Measurements from ENCODE around the gene ATXN3.

Gene ATXN3

GRCh38 chr14:92108345-92109254 is 2.2 kb upstream of the ATXN3 start:
- Histone ChIP-seq H3K4me1 (ENCODE audit: control insufficient read depth, insufficient read depth, low read length) (0 out of 2 replicates have a peak, but pooled peaks cover 3% of the 10 kb centered on the region), H3K27ac (ENCODE audit: extremely low read depth, low read depth, low read length) (no peak overlapping the region), H3K9me3 (ENCODE audit: control insufficient read depth, insufficient read depth, low read depth, low read length) (no peaks in the 10 kb centered on the region), H3K36me3 (ENCODE audit: control insufficient read depth in 2 of 2, insufficient read depth in 1 of 2, low read length in 2 of 2) (no peaks in the 10 kb centered on the region), H3K4me3 (ENCODE audit: low read depth, low read length) (no peak overlapping the region)
- CTCF ChIA-PET: interaction anchor here (0.6 to 3.6 kb wide), 5 partner anchors 10 to 216 kb away, joined by 3 to 35 read pairs (median 6); partner anchors contain the start of genes CPSF2 and NDUFB1
- TF ChIP-seq ZNF610 (tag by site-specific recombination; IDR thresholded peaks at IDR 0.05; ENCODE audit: borderline replicate concordance) (no peak), OSR2 (tag by site-specific recombination; IDR thresholded peaks at IDR 0.05) (no peak), ZNF776 (tag by site-specific recombination; IDR thresholded peaks at IDR 0.05; ENCODE audit: borderline replicate concordance) (no peak), KLF10 (tag by site-specific recombination; IDR thresholded peaks at IDR 0.05) (no peak)
- TF ChIP-seq, protein P1, sequence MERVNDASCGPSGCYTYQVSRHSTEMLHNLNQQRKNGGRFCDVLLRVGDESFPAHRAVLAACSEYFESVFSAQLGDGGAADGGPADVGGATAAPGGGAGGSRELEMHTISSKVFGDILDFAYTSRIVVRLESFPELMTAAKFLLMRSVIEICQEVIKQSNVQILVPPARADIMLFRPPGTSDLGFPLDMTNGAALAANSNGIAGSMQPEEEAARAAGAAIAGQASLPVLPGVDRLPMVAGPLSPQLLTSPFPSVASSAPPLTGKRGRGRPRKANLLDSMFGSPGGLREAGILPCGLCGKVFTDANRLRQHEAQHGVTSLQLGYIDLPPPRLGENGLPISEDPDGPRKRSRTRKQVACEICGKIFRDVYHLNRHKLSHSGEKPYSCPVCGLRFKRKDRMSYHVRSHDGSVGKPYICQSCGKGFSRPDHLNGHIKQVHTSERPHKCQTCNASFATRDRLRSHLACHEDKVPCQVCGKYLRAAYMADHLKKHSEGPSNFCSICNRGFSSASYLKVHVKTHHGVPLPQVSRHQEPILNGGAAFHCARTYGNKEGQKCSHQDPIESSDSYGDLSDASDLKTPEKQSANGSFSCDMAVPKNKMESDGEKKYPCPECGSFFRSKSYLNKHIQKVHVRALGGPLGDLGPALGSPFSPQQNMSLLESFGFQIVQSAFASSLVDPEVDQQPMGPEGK (tag by site-specific recombination; IDR thresholded peaks at IDR 0.05): no peak
- POLR2A ChIA-PET: interaction anchor here (0.5 to 1.2 kb wide), 2 partner anchors 14 to 309 kb away, joined by 3 read pairs; no protein-coding TSS in a partner anchor

- Histone ChIP-seq H3K4me1 (ENCODE audit: control insufficient read depth, insufficient read depth, low read length) (0 out of 2 replicates have a peak, but pooled peaks cover 3% of the 10 kb centered on the region), H3K9me3 (ENCODE audit: control insufficient read depth, insufficient read depth, low read depth, low read length) (no peaks in the 10 kb centered on the region), H3K4me3 (ENCODE audit: low read depth, low read length) (peak overlapping the region; percentile 92), H3K27ac (ENCODE audit: extremely low read depth, low read depth, low read length) (peak overlapping the region; percentile 79), H3K36me3 (ENCODE audit: control insufficient read depth in 2 of 2, insufficient read depth in 1 of 2, low read length in 2 of 2) (no peaks in the 10 kb centered on the region)
- ChIA-PET CTCF (interaction anchor here (0.6 to 3.6 kb wide), 4 partner anchors 13 to 68 kb away, joined by 3 to 35 read pairs (median 8); no protein-coding TSS in a partner anchor), POLR2A (interaction anchor here (0.7 to 2.3 kb wide), 5 partner anchors 11 to 643 kb away, joined by 3 to 51 read pairs (median 9); partner anchors contain the start of genes CPSF2, LGMN, NDUFB1 and TRIP11)
- TF ChIP-seq ZBTB17 (tag by site-specific recombination; IDR thresholded peaks at IDR 0.05): peak; percentile 73
- TF ChIP-seq GLI4 (tag by site-specific recombination; IDR thresholded peaks at IDR 0.05): no peak
- 0 out of 2 replicates have a peak, but pooled peaks have one; percentile 32 for TF ChIP-seq ZEB2 (tag by site-specific recombination; IDR thresholded peaks at IDR 0.05)
- TF ChIP-seq ZNF777 (tag by site-specific recombination; IDR thresholded peaks at IDR 0.05; ENCODE audit: borderline replicate concordance): no peak
- TF ChIP-seq REST (tag by site-specific recombination; IDR thresholded peaks at IDR 0.05): no peak
- TF ChIP-seq ZIC2 (tag by site-specific recombination; IDR thresholded peaks at IDR 0.05): no peak
- 0 out of 2 replicates have a peak, but pooled peaks have one; percentile 40 for TF ChIP-seq ZBTB20 (tag by site-specific recombination; IDR thresholded peaks at IDR 0.05)
- no peak for TF ChIP-seq ZBTB1 (tag by site-specific recombination; IDR thresholded peaks at IDR 0.05)
- peak; percentile 66; the same call in 1 of the 2 replicates for TF ChIP-seq ZNF366 (tag by site-specific recombination; conservative IDR thresholded peaks at IDR 0.05)
- TF ChIP-seq ZNF701 (tag by site-specific recombination; IDR thresholded peaks at IDR 0.05): no peak
- TF ChIP-seq ZBTB21 (tag by site-specific recombination; IDR thresholded peaks at IDR 0.05): peak; percentile 66
- TF ChIP-seq ZNF132 (tag by site-specific recombination; IDR thresholded peaks at IDR 0.05; ENCODE audit: borderline replicate concordance): no peak
- TF ChIP-seq ZSCAN30 (tag by site-specific recombination; IDR thresholded peaks at IDR 0.05): no peak
- no peak for TF ChIP-seq ZNF121 (tag by site-specific recombination; IDR thresholded peaks at IDR 0.05)
- peak; percentile 60; the same call in 1 of the 2 replicates for TF ChIP-seq ZNF629 (tag by site-specific recombination; IDR thresholded peaks at IDR 0.05)
- TF ChIP-seq ZNF335 (tag by site-specific recombination; conservative IDR thresholded peaks at IDR 0.05): peak; percentile 98
- TF ChIP-seq WT1 (tag by site-specific recombination; IDR thresholded peaks at IDR 0.05): no peak
- TF ChIP-seq ZNF324 (tag by site-specific recombination; IDR thresholded peaks at IDR 0.05): no peak
- TF ChIP-seq ZFHX2 (tag by site-specific recombination; conservative IDR thresholded peaks at IDR 0.05): no peak
- 0 out of 2 replicates have a peak, but pooled peaks have one; percentile 4 for TF ChIP-seq ZBTB11 (tag by site-specific recombination; conservative IDR thresholded peaks at IDR 0.05; ENCODE audit: low read depth)
- 0 out of 2 replicates have a peak, but pooled peaks have one; percentile 59 for TF ChIP-seq SP7 (tag by site-specific recombination; IDR thresholded peaks at IDR 0.05)
These were observed 564 bp downstream of the ATXN3 start for GRCh38 chr14:92105893-92106142.
